IPS DF 4.7 (cell line): Measurements from ENCODE around the gene ZNF500.
"Not testable (repeated sequence)": the region's sequence is repeated elsewhere in the genome, so short reads cannot be mapped to it uniquely, and the experiment has no call there.

ENCODE experiments used
- DNase-seq: peaks from one replicate; pipeline ENCODE4 v3.0.0-alpha.2; 2013; ENCODE audit warnings: low spot score; ENCODE audit errors: extremely low read depth

ZNF500 gene

DNA sequence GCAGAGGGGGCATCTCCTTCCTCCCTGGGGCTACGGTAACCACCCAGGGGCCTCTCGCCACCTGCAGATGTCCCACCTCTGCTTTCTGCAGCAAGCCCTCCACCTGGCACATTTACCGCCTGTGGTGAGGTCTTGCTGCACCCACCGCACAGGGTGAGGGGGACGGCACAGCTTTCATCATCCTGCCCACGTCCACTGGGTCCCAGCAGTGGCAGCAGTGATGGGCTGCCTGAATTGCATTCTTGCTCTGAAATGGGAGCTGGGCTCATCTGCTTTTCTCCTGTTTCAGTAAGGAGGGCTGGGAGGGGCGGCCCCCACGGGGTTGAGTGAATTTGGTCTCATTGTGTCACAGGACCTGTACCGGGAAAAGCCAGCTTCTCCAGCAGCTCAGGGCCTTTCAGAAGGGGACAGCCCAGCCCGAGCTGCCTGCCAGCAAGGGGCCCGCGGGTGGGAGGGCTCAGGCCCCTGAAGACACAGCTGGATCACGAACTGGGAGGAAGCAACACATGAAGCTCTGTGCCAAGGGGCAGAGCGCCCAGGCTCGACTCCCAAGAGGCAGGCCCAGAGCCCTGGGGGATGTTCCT is 19.9 kb downstream of the ZNF500 start:
- no peak for DNase-seq

- DNase-seq: no peak
These were observed 20.7 kb downstream of the ZNF500 start for GRCh38 chr16:4746215-4746614.

GRCh38 chr16:4745274-4745569 is 21.7 kb downstream of the ZNF500 start:
- no peak for DNase-seq

- no peak for DNase-seq
These were observed 22.2 kb downstream of the ZNF500 start for GRCh38 chr16:4744555-4745273.

GRCh38 chr16:4743226-4743878 is 23.6 kb downstream of the ZNF500 start:
- DNase-seq: no peak

DNA sequence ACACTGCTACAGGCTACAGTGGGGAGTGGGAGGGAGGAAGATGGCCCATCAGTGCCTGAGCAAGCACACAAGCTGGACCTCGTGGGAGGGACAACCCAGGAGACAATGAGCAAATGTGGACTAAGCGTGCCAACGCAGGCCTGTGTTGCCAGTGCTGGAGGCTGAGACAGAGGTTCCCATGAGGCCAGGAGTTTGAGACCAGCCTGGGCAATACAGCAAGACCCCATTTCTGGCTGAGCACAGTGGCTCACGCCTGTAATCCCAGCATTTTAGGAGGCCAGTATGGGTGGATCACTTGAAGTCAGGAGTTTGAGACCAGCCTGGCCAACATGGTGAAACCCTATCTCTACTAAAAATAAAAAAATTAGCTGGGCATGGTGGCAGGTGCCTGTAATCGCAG is 28.6 kb downstream of the ZNF500 start:
- not testable (repeated sequence) for DNase-seq

DNA sequence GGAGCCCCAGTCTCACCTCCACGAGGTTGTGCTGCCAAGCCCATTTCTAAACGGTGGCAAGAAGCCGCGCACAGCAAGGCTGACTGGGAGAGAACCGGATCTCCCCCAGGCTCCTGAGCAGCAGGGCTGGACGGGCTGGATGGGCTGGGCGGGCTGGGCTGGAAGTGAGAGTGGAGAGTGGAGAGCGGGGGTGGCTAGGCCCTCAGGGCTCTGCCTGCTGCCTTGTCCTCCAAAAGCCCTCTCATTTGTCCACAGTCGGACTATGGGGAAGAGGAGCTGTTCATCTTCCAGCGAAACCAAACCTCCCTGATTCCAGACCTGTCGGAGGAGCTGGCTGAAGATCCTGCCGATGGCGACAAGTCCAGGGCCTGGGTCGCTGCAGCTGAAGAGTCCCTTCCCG is 29.4 kb downstream of the ZNF500 start:
- DNase-seq: no peak

GRCh38 chr16:4736546-4736945 is 30.4 kb downstream of the ZNF500 start:
- no peak for DNase-seq

DNA sequence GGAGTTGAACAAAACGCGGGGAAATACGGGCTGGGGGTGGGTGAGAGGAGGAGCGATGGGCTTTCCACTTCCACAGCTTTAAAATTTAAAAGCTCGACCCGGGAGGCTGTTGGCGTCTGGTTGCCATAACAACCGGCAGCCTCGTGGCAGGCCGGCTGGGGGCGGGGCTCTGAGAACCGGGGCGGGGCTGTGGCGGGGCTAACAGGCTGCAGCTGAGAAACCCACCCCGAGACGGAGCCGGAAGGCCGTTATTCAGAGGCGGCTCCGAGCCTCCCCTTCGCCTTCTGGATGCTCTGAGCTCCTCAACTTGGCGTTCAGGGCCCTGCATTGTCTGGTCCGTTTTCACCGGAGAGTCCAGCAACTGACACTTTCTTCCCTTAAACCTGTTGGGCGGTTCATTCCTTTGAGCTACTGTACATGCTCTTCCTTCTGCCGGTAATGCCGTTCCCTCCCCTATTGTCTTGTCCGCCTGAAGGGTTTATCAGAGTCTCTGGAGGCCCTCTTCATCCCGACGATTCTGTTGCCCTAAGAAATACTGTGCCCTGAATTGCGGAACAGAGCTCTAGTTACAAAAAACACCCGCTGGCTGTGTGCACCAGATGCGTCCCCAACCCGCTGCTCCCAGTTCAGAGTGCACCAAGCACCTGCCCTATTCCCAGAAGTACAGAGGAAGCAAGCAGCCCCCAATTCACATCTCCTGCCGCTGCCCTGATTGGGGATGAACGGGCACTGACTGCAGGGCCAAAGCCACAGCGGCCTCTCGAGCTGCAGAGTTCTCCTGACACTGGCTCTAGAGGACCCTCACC is 32.0 kb downstream of the ZNF500 start:
- DNase-seq: no peak

DNA sequence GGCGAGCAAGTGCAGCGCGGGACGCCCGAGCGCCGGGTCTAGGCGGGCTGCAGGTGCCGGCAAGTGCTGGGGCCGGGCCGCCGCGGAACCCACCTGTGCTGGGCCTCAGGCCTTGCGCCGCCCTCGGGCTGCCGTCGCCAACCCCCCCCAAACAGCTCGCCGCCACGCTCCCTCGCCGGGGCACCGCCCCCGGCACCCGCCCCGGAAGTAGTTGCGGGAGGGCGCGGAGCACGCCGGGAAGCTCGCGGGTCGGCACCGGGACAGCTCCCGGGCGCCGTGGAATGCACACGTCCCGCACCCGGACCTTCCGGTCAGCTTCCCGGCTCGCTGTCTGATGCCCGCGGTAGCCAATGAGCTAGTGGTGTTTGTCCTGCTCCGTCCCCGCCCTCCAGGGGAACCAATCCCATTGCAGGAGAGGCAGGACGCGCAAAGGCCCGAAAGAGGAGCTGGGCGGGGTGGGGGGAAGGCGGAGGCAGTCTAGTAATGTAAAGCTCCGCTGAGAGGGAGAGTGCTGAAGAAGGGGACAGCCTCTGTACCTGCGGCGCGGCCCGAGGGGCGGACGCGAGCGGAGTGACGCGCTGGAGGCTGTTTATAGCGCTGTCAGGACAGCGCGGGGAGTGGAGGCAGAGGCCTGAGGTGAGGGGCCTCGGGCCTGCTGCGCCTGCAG is 32.8 kb downstream of the ZNF500 start, which contains the start of the genes ANKS3 and DNAAF8:
Gene ANKS3, minus strand, starts transcription at position 209 of the 667 bp plus-strand sequence. CDS start 4,122 bp downstream, outside the sequence.
Gene DNAAF8, plus strand, starts transcription at position 475 of the 667 bp plus-strand sequence. CDS start 1,978 bp downstream, outside the sequence.
- DNase-seq: peak; percentile 87

GRCh38 chr16:4733747-4734062 is 33.3 kb downstream of the ZNF500 start:
- DNase-seq: no peak

- DNase-seq: no peak
These were observed 33.7 kb downstream of the ZNF500 start for GRCh38 chr16:4733211-4733742.

DNA sequence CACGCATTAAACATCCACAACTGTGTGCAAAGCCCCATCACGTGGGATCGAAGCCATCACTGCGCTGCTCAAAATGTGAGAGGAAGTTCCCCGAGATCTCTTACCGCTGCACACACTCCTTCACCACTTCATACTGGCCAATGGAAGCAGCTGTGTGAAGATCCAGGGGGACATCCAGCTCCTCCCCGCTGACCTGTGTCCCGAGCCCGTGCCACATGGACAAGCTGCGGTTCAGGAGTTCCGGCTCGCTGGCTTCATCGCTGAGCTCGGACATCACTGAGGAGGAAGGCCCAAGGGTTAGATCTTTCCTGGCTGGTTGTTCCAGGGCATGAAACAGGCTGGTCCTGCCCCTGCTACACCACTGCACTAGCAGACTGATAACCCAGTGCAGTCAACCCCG is 37.1 kb downstream of the ZNF500 start:
- no peak for DNase-seq

DNA sequence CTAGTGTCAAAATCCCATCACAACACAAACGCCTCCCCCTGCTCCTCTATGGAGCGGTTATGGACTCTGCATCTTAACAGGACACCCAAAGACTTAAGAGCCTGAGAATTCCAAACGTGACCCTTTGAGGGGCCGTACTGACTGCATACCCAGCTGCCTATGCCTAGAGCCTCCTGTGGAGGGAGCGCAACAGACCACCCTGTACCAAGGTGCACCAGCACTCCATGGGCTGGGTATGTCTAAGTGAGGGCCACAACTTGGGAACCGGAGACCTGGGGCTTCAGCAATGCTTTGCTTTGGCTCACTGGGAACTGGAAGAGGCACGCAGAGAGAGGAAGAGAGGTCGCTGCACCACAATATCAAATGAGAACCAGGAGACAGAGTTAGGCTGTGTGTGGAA is 38.3 kb downstream of the ZNF500 start:
- DNase-seq: no peak

DNA sequence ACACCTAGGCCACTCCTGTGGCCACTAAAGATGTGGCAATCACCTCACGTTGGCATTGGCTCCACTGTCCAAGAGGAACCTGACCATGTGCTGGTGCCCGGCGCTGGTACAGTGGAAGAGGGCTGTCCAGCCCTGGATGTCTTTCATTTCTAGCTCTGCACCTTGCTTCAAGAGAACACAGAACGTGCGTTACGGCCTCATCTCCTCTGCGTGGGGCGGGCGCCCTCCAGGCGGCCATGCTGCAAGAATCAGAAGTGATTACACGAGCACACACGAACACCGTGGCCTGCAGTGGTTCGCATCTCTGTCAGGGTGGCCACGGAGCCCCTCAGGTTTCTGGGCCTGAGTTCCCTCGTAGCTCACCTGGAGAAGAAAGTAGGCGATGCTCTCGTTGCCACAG is 40.3 kb downstream of the ZNF500 start:
- no peak for DNase-seq

GRCh38 chr16:4724661-4725270 is 42.2 kb downstream of the ZNF500 start:
- DNase-seq: no peak

- no peak for DNase-seq
These were observed 43.7 kb downstream of the ZNF500 start for GRCh38 chr16:4723071-4723767.

DNA sequence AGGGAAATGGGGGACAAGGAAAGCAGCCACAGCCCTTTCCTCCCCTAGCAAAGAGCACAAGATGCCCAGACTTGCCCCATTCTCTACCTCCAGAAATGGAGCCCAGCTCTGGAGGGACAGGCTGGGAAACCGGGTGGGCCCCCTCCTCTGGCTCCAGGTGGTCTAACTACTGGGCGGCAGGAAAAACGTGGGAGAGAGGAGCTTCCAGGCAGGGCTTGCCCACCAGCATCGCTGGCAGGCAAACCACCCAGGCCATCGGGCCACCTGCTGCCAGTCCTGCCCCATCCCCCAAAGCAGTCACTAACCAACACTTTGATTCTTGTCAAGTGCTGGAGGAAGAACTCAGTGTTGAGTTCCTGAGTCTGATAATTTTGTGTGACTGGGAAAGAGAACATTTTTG is 48.5 kb downstream of the ZNF500 start:
- DNase-seq: no peak

- DNase-seq: no peak
These were observed 52.0 kb downstream of the ZNF500 start for GRCh38 chr16:4714996-4715395.
